Vagina (tissue), 2 donors: ENCODE data around the gene DROSHA. TPM values are rescaled to one million over a fixed set of nuclear protein-coding genes. Genes with fewer than 3 reads are reported as not detected.

ENCODE experiments used
- DNase-seq, 2 donors: peaks; one replicate each; pipeline ENCODE4 v3.0.0-alpha.2; 2017; ENCODE audit errors: extremely low spot score in 2 of 2
- H3K27ac ChIP-seq: fragments of 200-600 bp; sonication (generic); one replicate; pipeline ENCODE4 v1.5.1; 2019
- H3K27me3 ChIP-seq: fragments of 200-600 bp; sonication (generic); one replicate; pipeline ENCODE4 v1.5.1; 2019
- H3K36me3 ChIP-seq, 2 donors: fragments of 200-600 bp; sonication (generic); one replicate each; pipeline ENCODE4 v1.5.1; 2017 to 2019
- H3K4me1 ChIP-seq: fragments of 200-600 bp; sonication (generic); one replicate; pipeline ENCODE4 v1.5.1; 2019
- H3K4me3 ChIP-seq, 2 donors: fragments of 200-600 bp; sonication (generic); 1 replicate in 1 of 2; 2 replicates in 1 of 2; pipeline ENCODE4 v1.5.1; 2016 to 2019
- H3K9me3 ChIP-seq: fragments of 200-600 bp; sonication (generic); one replicate; pipeline ENCODE4 v1.5.1; 2019
- CTCF ChIP-seq, 3 experiments: fragments of 450-650 bp in 2 of 3; fragments of 200-600 bp in 1 of 3; sonication (generic) in 1 of 3; IDR thresholded peaks; one replicate each; pipeline ENCODE4 v1.5.1; 2017 to 2019; ENCODE audit warnings: antibody characterized with exemption in 3 of 3, mild to moderate bottlenecking in 2 of 3, moderate library complexity in 2 of 3
- POLR2A ChIP-seq, 2 donors: fragments of 450-650 bp; IDR thresholded peaks; one replicate each; pipeline ENCODE4 v1.6.1; 2017; ENCODE audit warnings: antibody characterized with exemption in 2 of 2, mild to moderate bottlenecking in 2 of 2, moderate library complexity in 2 of 2
- POLR2AphosphoS5 ChIP-seq, 2 donors: sonication (generic); formaldehyde crosslinking; IDR thresholded peaks; one replicate each; pipeline ENCODE4 v1.9.0; 2017; ENCODE audit warnings: antibody characterized with exemption in 2 of 2, mild to moderate bottlenecking in 2 of 2, low read depth in 1 of 2; ENCODE audit not compliant: insufficient read depth in 1 of 2
- intact Hi-C: fragments of 100-400 bp; cut with DNase I; formaldehyde crosslinking; loops from one replicate; pipeline ENCODE4 v1.15.1; 2023
- small RNA-seq: library from RNA; depleted of rRNA; stranded (forward); fragments of <200 nt; gene quantifications from one replicate; pipeline ENCODE3, GENCODE V24; 2016
- total RNA-seq: library from RNA; depleted of rRNA; stranded (reverse); fragments of >200 nt; gene quantifications from one replicate; pipeline ENCODE4 v1.2.3, GENCODE V29; 2016

The DROSHA gene
- total RNA-seq, 1 donor from 2014 or later: 50.1 TPM

DNA sequence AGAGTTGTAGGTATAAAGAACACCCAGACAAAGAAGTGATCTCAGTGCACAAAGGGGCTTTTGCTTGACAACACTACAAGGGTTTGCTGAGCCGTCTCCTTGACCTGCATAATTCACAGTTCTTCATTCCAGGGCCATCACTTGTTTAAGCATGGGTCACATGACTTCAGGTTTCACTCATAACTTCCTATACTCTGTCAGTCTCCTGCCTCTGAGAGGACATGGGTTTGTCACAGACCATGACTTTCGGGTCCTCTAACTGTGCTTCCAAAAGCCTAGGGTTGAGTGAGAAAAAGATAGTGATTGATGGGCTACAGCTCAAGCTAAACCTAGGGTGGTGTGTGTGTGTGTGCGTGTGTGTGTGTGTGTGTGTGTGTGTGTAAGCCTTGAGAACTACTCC, 172.1 kb downstream of the DROSHA start:
- intact Hi-C loops: no loop called here

DNA sequence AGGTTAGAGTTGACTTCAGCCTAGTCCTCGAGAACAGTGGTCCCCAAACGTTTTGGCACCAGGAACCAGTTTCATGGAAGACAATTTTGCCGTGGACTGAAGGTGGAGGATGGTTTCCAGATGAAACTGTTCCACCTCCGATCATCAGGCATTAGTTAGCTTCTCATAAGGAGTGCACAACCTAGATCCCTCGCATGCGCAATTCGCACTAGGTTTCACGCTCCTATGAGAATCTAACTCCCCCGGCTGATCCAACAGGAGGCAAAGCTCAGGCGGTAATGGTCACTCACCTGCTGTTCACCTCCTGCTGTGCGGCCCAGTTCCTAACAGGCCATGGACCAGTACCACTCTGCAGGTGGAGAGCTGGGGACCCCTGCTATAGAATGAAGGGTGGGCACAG, 174.9 kb downstream of the DROSHA start:
- TF ChIP-seq CTCF (IDR thresholded peaks at IDR 0.05) (no peak), POLR2A (IDR thresholded peaks at IDR 0.05) (no peak), POLR2AphosphoS5 (IDR thresholded peaks at IDR 0.05; ENCODE audit: insufficient read depth in 1 of 2, low read depth in 1 of 2) (no peak)
- Histone ChIP-seq H3K4me3 (no peak overlapping the region), H3K27me3 (no peaks in the 10 kb centered on the region), H3K9me3 (no peaks in the 10 kb centered on the region), H3K27ac (no peak overlapping the region), H3K4me1 (peaks cover 7% of the 10 kb centered on the region), H3K36me3 (no peaks in the 10 kb centered on the region)
- intact Hi-C loops: no loop called here
- DNase-seq: no peak

More for the DNA sequence above, 172.1 kb downstream of the DROSHA start:
- Histone ChIP-seq H3K4me1 (peaks cover 7% of the 10 kb centered on the region), H3K9me3 (no peaks in the 10 kb centered on the region), H3K27ac (no peak overlapping the region), H3K36me3 (no peaks in the 10 kb centered on the region), H3K27me3 (no peaks in the 10 kb centered on the region), H3K4me3 (no peak overlapping the region)
- TF ChIP-seq CTCF (IDR thresholded peaks at IDR 0.05): no peak
- TF ChIP-seq POLR2A (IDR thresholded peaks at IDR 0.05): no peak
- no peak for TF ChIP-seq POLR2AphosphoS5 (IDR thresholded peaks at IDR 0.05; ENCODE audit: insufficient read depth in 1 of 2, low read depth in 1 of 2)
- no peak for DNase-seq

DNA sequence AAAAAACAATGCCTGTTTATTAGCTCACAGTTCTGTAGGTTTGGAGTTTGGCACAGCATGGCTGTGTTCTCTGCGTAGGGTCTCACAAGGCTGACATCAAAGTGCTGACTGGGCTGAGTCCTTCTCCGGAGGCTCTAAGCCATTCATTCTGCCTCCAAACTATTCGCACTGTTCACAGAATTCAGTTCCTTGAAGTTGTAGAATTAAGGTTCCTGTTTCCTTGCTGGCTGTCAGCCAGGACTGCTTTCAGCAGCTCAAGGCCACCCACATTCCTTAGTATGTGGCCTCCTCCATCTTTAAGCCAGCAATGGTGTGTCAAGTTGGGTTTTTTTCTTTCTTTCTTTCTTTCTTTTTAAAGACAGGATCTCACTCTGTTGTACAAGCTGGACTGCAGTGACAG, 176.6 kb downstream of the DROSHA start:
- no peak for TF ChIP-seq CTCF (IDR thresholded peaks at IDR 0.05)
- TF ChIP-seq POLR2A (IDR thresholded peaks at IDR 0.05): no peak
- TF ChIP-seq POLR2AphosphoS5 (IDR thresholded peaks at IDR 0.05; ENCODE audit: insufficient read depth in 1 of 2, low read depth in 1 of 2): no peak

More for the DNA sequence above, 176.6 kb downstream of the DROSHA start:
- Histone ChIP-seq H3K36me3 (no peaks in the 10 kb centered on the region), H3K4me3 (no peak overlapping the region), H3K9me3 (no peaks in the 10 kb centered on the region), H3K4me1 (no peaks in the 10 kb centered on the region), H3K27ac (no peak overlapping the region), H3K27me3 (no peaks in the 10 kb centered on the region)
- DNase-seq: no peak
- intact Hi-C loops: no loop called here

Small RNAs within 50 kb of the gene (small RNA-seq; reads per million reads assigned to genes)
- gene RF00019: not detected

Other genes starting within 250 kb of the DROSHA start
- gene C5orf22, start 208 bp upstream of the DROSHA start, total RNA-seq: 18.2 TPM
- gene PDZD2, start 107.0 kb upstream of the DROSHA start, total RNA-seq: 42.7 TPM